ENCODE data around the gene SRGAP1.
"Not testable (repeated sequence)": the region's sequence is repeated elsewhere in the genome, so short reads cannot be mapped to it uniquely, and the experiment has no call there.

The SRGAP1 gene

GRCh38 chr12:63870838-63871237 is 26.3 kb downstream of the SRGAP1 start:
- DNase-seq: no peak

- DNase-seq: no peak
Measured at GRCh38 chr12:63874897-63875480, 30.5 kb downstream of the SRGAP1 start.

- no peak for DNase-seq
Measured at GRCh38 chr12:63875703-63876102, 31.2 kb downstream of the SRGAP1 start.

GRCh38 chr12:63876980-63877379 is 32.5 kb downstream of the SRGAP1 start:
- no peak for DNase-seq

GRCh38 chr12:63877693-63878092 is 33.2 kb downstream of the SRGAP1 start:
- DNase-seq: no peak

- DNase-seq: not testable (repeated sequence)
Measured at GRCh38 chr12:63880235-63880634, 35.7 kb downstream of the SRGAP1 start.

- no peak for DNase-seq
Measured at GRCh38 chr12:63880742-63881263, 36.3 kb downstream of the SRGAP1 start.

GRCh38 chr12:63882844-63883243 is 38.3 kb downstream of the SRGAP1 start:
- no peak for DNase-seq

GRCh38 chr12:63885401-63885800 is 40.9 kb downstream of the SRGAP1 start:
- no peak for DNase-seq

- no peak for DNase-seq
Measured at GRCh38 chr12:63888908-63889635, 44.6 kb downstream of the SRGAP1 start.

- DNase-seq: no peak
Measured at GRCh38 chr12:63889721-63890509, 45.4 kb downstream of the SRGAP1 start.

GRCh38 chr12:63893170-63893569 is 48.7 kb downstream of the SRGAP1 start:
- no peak for DNase-seq

- DNase-seq: no peak
Measured at GRCh38 chr12:63894132-63894531, 49.6 kb downstream of the SRGAP1 start.

GRCh38 chr12:63895841-63896240 is 51.3 kb downstream of the SRGAP1 start:
- no peak for DNase-seq

GRCh38 chr12:63897931-63898330 is 53.4 kb downstream of the SRGAP1 start:
- no peak for DNase-seq

- no peak for DNase-seq
Measured at GRCh38 chr12:63898764-63899337, 54.4 kb downstream of the SRGAP1 start.

GRCh38 chr12:63899396-63899795 is 54.9 kb downstream of the SRGAP1 start:
- no peak for DNase-seq

- DNase-seq: no peak
Measured at GRCh38 chr12:63900922-63901793, 56.7 kb downstream of the SRGAP1 start.

GRCh38 chr12:63904653-63905052 is 60.2 kb downstream of the SRGAP1 start:
- DNase-seq: no peak

- peak; percentile 26 for DNase-seq
Measured at GRCh38 chr12:63905544-63905943, 61.0 kb downstream of the SRGAP1 start.

- DNase-seq: no peak
Measured at GRCh38 chr12:63906876-63907275, 62.4 kb downstream of the SRGAP1 start.

- DNase-seq: no peak
Measured at GRCh38 chr12:63907561-63907960, 63.1 kb downstream of the SRGAP1 start.

Data from T1000 (cell line).